ENCODE data around the gene GABARAP.

Gene GABARAP

DNA sequence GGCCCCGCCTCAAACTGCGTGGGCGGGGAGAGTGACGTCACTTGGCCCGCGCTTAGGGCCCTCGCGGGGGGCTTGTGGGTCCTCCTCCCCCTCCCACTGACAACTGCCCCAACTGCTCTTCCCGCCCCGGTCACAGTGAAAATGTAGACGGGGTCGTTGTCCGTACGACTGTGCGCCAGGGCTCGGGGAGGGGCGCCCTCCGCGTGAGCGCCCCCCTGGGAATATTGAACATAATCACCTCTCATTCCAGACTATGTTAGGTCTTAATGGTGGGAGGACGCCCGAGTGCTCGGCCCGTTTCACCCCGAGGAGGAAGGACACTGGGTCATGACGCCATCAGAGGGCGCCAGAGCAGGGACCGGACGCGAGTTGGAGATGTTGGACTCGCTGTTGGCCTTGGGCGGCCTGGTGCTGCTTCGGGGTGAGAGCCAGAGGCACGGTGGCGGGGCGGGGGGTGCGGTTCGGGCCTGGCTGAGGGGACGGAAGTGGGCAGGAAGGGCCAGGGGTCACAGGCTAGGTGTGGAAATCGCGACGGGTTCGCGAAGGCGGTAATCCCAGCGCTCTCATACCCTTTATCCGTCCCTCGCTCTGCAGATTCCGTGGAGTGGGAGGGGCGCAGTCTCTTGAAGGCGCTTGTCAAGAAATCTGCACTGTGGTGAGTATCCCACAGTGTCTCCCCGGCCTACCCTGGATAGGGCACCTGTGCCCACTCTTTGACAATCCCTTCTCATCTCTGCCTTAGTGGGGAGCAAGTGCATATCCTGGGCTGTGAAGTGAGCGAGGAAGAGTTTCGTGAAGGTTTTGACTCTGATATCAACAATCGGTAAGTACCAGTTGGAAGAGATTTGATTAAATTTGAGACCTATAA lies 10.2 kb upstream of the GABARAP start, which contains the start of gene ELP5 (continued):
- no peak for TF ChIP-seq SETDB1 (IDR thresholded peaks at IDR 0.05; ENCODE audit: insufficient read length, low read length)
- peak; percentile 57; the same call in 1 of the 2 replicates for TF ChIP-seq ZNF610 (tag by site-specific recombination; IDR thresholded peaks at IDR 0.05; ENCODE audit: borderline replicate concordance)
- TF ChIP-seq ZNF707 (tag by site-specific recombination; IDR thresholded peaks at IDR 0.05), result no peak
- no peak; the same call in 1 of the 2 replicates for TF ChIP-seq KLF1 (tag by site-specific recombination; IDR thresholded peaks at IDR 0.05)
- TF ChIP-seq, protein P1, sequence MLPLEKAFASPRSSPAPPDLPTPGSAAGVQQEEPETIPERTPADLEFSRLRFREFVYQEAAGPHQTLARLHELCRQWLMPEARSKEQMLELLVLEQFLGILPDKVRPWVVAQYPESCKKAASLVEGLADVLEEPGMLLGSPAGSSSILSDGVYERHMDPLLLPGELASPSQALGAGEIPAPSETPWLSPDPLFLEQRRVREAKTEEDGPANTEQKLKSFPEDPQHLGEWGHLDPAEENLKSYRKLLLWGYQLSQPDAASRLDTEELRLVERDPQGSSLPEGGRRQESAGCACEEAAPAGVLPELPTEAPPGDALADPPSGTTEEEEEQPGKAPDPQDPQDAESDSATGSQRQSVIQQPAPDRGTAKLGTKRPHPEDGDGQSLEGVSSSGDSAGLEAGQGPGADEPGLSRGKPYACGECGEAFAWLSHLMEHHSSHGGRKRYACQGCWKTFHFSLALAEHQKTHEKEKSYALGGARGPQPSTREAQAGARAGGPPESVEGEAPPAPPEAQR (tag by site-specific recombination; IDR thresholded peaks at IDR 0.05), result peak; percentile 45; the same call in 1 of the 2 replicates
- TF ChIP-seq ZNF677 (tag by site-specific recombination; IDR thresholded peaks at IDR 0.05), result no peak
- no peak for TF ChIP-seq GLI2 (tag by site-specific recombination; IDR thresholded peaks at IDR 0.05; ENCODE audit: borderline replicate concordance, low read depth)
- TF ChIP-seq, protein P2, sequence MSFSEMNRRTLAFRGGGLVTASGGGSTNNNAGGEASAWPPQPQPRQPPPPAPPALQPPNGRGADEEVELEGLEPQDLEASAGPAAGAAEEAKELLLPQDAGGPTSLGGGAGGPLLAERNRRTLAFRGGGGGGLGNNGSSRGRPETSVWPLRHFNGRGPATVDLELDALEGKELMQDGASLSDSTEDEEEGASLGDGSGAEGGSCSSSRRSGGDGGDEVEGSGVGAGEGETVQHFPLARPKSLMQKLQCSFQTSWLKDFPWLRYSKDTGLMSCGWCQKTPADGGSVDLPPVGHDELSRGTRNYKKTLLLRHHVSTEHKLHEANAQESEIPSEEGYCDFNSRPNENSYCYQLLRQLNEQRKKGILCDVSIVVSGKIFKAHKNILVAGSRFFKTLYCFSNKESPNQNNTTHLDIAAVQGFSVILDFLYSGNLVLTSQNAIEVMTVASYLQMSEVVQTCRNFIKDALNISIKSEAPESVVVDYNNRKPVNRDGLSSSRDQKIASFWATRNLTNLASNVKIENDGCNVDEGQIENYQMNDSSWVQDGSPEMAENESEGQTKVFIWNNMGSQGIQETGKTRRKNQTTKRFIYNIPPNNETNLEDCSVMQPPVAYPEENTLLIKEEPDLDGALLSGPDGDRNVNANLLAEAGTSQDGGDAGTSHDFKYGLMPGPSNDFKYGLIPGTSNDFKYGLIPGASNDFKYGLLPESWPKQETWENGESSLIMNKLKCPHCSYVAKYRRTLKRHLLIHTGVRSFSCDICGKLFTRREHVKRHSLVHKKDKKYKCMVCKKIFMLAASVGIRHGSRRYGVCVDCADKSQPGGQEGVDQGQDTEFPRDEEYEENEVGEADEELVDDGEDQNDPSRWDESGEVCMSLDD (tag by site-specific recombination; IDR thresholded peaks at IDR 0.05), result peak; percentile 97
- no peak for TF ChIP-seq ZNF510 (tag by site-specific recombination; IDR thresholded peaks at IDR 0.05; ENCODE audit: insufficient replicate concordance)
- TF ChIP-seq ZNF248 (tag by site-specific recombination; IDR thresholded peaks at IDR 0.05), result no peak
- TF ChIP-seq ZNF10 (tag by site-specific recombination; IDR thresholded peaks at IDR 0.05), result no peak
- TF ChIP-seq ZNF354C (tag by site-specific recombination; IDR thresholded peaks at IDR 0.05; ENCODE audit: borderline replicate concordance, low read depth), result no peak
- TF ChIP-seq, protein P3, sequence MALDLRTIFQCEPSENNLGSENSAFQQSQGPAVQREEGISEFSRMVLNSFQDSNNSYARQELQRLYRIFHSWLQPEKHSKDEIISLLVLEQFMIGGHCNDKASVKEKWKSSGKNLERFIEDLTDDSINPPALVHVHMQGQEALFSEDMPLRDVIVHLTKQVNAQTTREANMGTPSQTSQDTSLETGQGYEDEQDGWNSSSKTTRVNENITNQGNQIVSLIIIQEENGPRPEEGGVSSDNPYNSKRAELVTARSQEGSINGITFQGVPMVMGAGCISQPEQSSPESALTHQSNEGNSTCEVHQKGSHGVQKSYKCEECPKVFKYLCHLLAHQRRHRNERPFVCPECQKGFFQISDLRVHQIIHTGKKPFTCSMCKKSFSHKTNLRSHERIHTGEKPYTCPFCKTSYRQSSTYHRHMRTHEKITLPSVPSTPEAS (tag by site-specific recombination; IDR thresholded peaks at IDR 0.05), result no peak
- TF ChIP-seq ZNF184 (tag by site-specific recombination; IDR thresholded peaks at IDR 0.05), result 0 out of 2 replicates have a peak, but pooled peaks have one; percentile 26
- TF ChIP-seq ZNF830 (tag by site-specific recombination; IDR thresholded peaks at IDR 0.05; ENCODE audit: low read depth), result no peak
- no peak for TF ChIP-seq ZNF473 (tag by site-specific recombination; IDR thresholded peaks at IDR 0.05)
- TF ChIP-seq, protein P4, sequence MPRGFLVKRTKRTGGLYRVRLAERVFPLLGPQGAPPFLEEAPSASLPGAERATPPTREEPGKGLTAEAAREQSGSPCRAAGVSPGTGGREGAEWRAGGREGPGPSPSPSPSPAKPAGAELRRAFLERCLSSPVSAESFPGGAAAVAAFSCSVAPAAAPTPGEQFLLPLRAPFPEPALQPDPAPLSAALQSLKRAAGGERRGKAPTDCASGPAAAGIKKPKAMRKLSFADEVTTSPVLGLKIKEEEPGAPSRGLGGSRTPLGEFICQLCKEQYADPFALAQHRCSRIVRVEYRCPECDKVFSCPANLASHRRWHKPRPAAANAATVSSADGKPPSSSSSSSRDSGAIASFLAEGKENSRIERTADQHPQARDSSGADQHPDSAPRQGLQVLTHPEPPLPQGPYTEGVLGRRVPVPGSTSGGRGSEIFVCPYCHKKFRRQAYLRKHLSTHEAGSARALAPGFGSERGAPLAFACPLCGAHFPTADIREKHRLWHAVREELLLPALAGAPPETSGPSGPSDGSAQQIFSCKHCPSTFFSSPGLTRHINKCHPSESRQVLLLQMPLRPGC (tag by site-specific recombination; IDR thresholded peaks at IDR 0.05), result peak; percentile 79; the same call in 1 of the 2 replicates
- no peak for TF ChIP-seq ZNF121 (tag by site-specific recombination; IDR thresholded peaks at IDR 0.05)
- TF ChIP-seq ZNF529 (tag by site-specific recombination; IDR thresholded peaks at IDR 0.05; ENCODE audit: insufficient replicate concordance), result no peak
- TF ChIP-seq, protein P5, sequence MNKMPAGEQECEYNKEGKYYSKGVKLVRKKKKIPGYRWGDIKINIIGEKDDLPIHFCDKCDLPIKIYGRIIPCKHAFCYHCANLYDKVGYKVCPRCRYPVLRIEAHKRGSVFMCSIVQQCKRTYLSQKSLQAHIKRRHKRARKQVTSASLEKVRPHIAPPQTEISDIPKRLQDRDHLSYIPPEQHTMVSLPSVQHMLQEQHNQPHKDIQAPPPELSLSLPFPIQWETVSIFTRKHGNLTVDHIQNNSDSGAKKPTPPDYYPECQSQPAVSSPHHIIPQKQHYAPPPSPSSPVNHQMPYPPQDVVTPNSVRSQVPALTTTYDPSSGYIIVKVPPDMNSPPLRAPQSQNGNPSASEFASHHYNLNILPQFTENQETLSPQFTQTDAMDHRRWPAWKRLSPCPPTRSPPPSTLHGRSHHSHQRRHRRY (tag by site-specific recombination; IDR thresholded peaks at IDR 0.05), result 0 out of 2 replicates have a peak, but pooled peaks have one; percentile 12
- TF ChIP-seq ZNF174 (tag by site-specific recombination; IDR thresholded peaks at IDR 0.05), result no peak
- peak; percentile 98 for TF ChIP-seq ZNF335 (tag by site-specific recombination; conservative IDR thresholded peaks at IDR 0.05)
- no peak for TF ChIP-seq MZF1 (tag by site-specific recombination; IDR thresholded peaks at IDR 0.05; ENCODE audit: borderline replicate concordance)
- TF ChIP-seq ZNF658 (tag by site-specific recombination; IDR thresholded peaks at IDR 0.05), result no peak
- TF ChIP-seq ZNF416 (tag by site-specific recombination; IDR thresholded peaks at IDR 0.05), result no peak
- TF ChIP-seq ZNF747 (tag by site-specific recombination; IDR thresholded peaks at IDR 0.05), result no peak
- TF ChIP-seq, protein P6, sequence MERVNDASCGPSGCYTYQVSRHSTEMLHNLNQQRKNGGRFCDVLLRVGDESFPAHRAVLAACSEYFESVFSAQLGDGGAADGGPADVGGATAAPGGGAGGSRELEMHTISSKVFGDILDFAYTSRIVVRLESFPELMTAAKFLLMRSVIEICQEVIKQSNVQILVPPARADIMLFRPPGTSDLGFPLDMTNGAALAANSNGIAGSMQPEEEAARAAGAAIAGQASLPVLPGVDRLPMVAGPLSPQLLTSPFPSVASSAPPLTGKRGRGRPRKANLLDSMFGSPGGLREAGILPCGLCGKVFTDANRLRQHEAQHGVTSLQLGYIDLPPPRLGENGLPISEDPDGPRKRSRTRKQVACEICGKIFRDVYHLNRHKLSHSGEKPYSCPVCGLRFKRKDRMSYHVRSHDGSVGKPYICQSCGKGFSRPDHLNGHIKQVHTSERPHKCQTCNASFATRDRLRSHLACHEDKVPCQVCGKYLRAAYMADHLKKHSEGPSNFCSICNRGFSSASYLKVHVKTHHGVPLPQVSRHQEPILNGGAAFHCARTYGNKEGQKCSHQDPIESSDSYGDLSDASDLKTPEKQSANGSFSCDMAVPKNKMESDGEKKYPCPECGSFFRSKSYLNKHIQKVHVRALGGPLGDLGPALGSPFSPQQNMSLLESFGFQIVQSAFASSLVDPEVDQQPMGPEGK (tag by site-specific recombination; IDR thresholded peaks at IDR 0.05), result peak; percentile 100
- TF ChIP-seq ZNF23 (tag by site-specific recombination; IDR thresholded peaks at IDR 0.05; ENCODE audit: borderline replicate concordance), result no peak
- TF ChIP-seq ZNF521 (tag by site-specific recombination; IDR thresholded peaks at IDR 0.05), result no peak
